CD8-positive, alpha-beta memory T cell (primary cell): ENCODE data around the gene PDZD7. TPM values are rescaled to one million over a fixed set of nuclear protein-coding genes. Genes with fewer than 3 reads are reported as not detected.

ENCODE experiments used
- CTCF ChIA-PET: fragments of 350-600 bp; sonication (Branson Sonifier 250); formaldehyde crosslinking; loops from one replicate; lab custom pipeline; 2021; ENCODE audit warnings: antibody characterized with exemption; lab: Charles Lee
- POLR2A ChIA-PET: fragments of 350-600 bp; sonication (Branson Sonifier 250); formaldehyde crosslinking; loops from one replicate; lab custom pipeline; 2021; ENCODE audit warnings: antibody characterized with exemption; lab: Charles Lee
- DNase-seq, 5 donors: peaks; one replicate each; pipeline versions ENCODE4 v3.0.0 to v3.0.0-alpha.2; 2020 to 2022; ENCODE audit warnings: mixed read lengths in 1 of 5
- H3K27ac ChIP-seq: one replicate; pipeline ENCODE4 v1.7.0; 2013; ENCODE audit warnings: low read depth, mild to moderate bottlenecking, low read length, moderate library complexity
- H3K27me3 ChIP-seq: 2 replicates; pipeline ENCODE4 v1.7.0; 2013; ENCODE audit warnings: low read length, mild to moderate bottlenecking; ENCODE audit not compliant: insufficient read depth, poor library complexity, severe bottlenecking
- H3K36me3 ChIP-seq: 2 replicates; pipeline ENCODE4 v1.7.0; 2013; ENCODE audit warnings: mild to moderate bottlenecking, low read length, moderate library complexity; ENCODE audit not compliant: insufficient read depth
- H3K4me1 ChIP-seq: 2 replicates; pipeline ENCODE4 v1.7.0; 2013; ENCODE audit warnings: mild to moderate bottlenecking, low read length, moderate library complexity; ENCODE audit not compliant: insufficient read depth
- H3K4me3 ChIP-seq: 2 replicates; pipeline ENCODE4 v1.7.0; 2013; ENCODE audit warnings: mild to moderate bottlenecking, low read length
- H3K9me3 ChIP-seq: 2 replicates; pipeline ENCODE4 v1.7.0; 2013; ENCODE audit warnings: mild to moderate bottlenecking, low read length
- H3K27ac Mint-ChIP-seq, 8 donors: one replicate each; pipeline ENCODE4 v1.8.0; 2020 to 2021; ENCODE audit warnings: mixed read lengths in 8 of 8, mild to moderate bottlenecking in 6 of 8, inconsistent platforms in 3 of 8, moderate library complexity in 3 of 8
- H3K27me3 Mint-ChIP-seq, 2 donors: one replicate each; pipeline ENCODE4 v1.8.0; 2020 to 2021; ENCODE audit warnings: mixed read lengths in 2 of 2, mild to moderate bottlenecking in 1 of 2, moderate library complexity in 1 of 2
- H3K36me3 Mint-ChIP-seq, 3 donors: one replicate each; pipeline ENCODE4 v1.8.0; 2020 to 2021; ENCODE audit warnings: mixed read lengths in 3 of 3, inconsistent platforms in 1 of 3, mild to moderate bottlenecking in 1 of 3
- H3K4me1 Mint-ChIP-seq, 3 donors: one replicate each; pipeline ENCODE4 v1.8.0; 2020 to 2021; ENCODE audit warnings: mixed read lengths in 3 of 3, inconsistent platforms in 1 of 3, mild to moderate bottlenecking in 1 of 3
- H3K4me3 Mint-ChIP-seq, 7 donors: one replicate each; pipeline ENCODE4 v1.8.0; 2020 to 2021; ENCODE audit warnings: mixed read lengths in 7 of 7, mild to moderate bottlenecking in 6 of 7, moderate library complexity in 4 of 7, inconsistent platforms in 2 of 7
- H3K9me3 Mint-ChIP-seq, 5 donors: one replicate each; pipeline ENCODE4 v1.8.0; 2020 to 2022; ENCODE audit warnings: mixed read lengths in 5 of 5, mild to moderate bottlenecking in 3 of 5, moderate library complexity in 2 of 5, inconsistent platforms in 1 of 5
- polyA plus RNA-seq: library from polyadenylated mRNA; unstranded; fragments of 300-500 nt; fragmentation: Illumina TruSeq; gene quantifications from one replicate; pipeline ENCODE4 v1.2.3, GENCODE V29; 2021
- total RNA-seq, 2 experiments: library from RNA; stranded (reverse); gene quantifications; one replicate each; pipeline ENCODE4 v1.2.3, GENCODE V29; 2021

The PDZD7 gene
- total and polyA plus RNA-seq, 3 experiments from 2014 or later = 0.23 to 0.33 (median 0.31) TPM

DNA sequence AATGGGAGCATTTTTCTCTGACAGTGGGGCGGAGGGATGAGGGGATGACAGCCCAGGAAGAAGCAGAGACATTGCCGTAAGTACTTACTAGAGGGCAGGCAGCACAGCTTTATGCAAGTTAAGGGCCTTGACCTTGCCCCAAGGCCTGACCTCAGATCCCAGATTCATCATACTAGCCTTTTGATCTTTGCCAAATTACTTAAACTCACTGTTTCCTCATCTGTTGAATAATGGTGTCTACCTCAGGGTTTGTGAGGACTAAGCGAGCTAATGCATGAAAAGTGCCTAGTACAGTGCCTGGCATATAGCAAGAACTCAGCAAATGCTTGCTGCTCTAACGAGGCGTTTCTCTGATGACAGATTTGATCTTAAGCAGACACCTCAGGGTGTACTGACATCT, 65.1 kb downstream of the PDZD7 start:
- H3K4me1 ChIP-seq = peaks cover 5% of the 10 kb centered on the region
- Mint-ChIP-seq H3K4me3 (no peak overlapping the region), H3K4me1 (peaks cover 8 to 20% (median 18%) of the 10 kb centered on the region in 3 donors), H3K27ac (no peak overlapping the region), H3K9me3 (no peaks in the 10 kb centered on the region), H3K36me3 (peaks cover 7 to 37% (median 7%) of the 10 kb centered on the region in 3 donors), H3K27me3 (no peaks in the 10 kb centered on the region)
- H3K36me3 ChIP-seq = peaks cover 9% of the 10 kb centered on the region
- CTCF ChIA-PET = interaction anchor here (1.9 to 3.7 kb wide), 2 partner anchors 32 to 48 kb away, joined by 7 to 18 read pairs; no protein-coding TSS in a partner anchor
- DNase-seq = no peak
- no peaks in the 10 kb centered on the region for H3K9me3 ChIP-seq
- H3K4me3 ChIP-seq = no peak overlapping the region
- H3K27ac ChIP-seq = no peak overlapping the region
- no peaks in the 10 kb centered on the region for H3K27me3 ChIP-seq
- POLR2A ChIA-PET = no interaction called here

DNA sequence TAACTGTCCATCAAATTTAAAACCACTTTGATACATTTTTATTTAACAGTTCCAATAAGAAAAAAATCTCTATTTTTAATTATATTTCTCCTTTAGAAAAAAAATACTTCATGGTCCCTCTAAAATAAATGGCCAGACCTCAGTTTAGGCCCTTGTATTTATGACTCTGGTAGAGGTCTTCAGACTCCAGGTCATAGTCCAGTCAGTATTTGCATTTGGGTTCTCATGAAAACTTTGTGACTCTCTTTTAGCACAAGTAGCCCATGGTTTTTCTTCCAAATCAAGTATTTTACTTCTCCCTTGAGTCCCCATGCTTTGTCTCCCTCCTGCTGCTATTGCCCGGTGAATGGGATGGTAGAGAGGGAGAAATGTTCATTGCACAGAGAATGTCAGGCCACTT, 67.1 kb downstream of the PDZD7 start:
- Histone ChIP-seq H3K9me3 (no peaks in the 10 kb centered on the region), H3K4me1 (peaks cover 2% of the 10 kb centered on the region), H3K36me3 (peaks cover 10% of the 10 kb centered on the region), H3K4me3 (no peak overlapping the region), H3K27ac (no peak overlapping the region), H3K27me3 (no peaks in the 10 kb centered on the region)
- no peaks in the 10 kb centered on the region for H3K27me3 Mint-ChIP-seq
- H3K27ac Mint-ChIP-seq = no peak overlapping the region
- no peak overlapping the region for H3K4me3 Mint-ChIP-seq
- no peak for DNase-seq
- peaks cover 4 to 9% (median 6%) of the 10 kb centered on the region in 3 donors for H3K4me1 Mint-ChIP-seq
- peaks cover 9 to 56% (median 12%) of the 10 kb centered on the region in 3 donors for H3K36me3 Mint-ChIP-seq
- ChIA-PET POLR2A (no interaction called here), CTCF (interaction anchor here (3.7 kb wide), 1 partner anchor 34 kb away, joined by 18 read pairs; no protein-coding TSS in a partner anchor)
- no peaks in the 10 kb centered on the region for H3K9me3 Mint-ChIP-seq

DNA sequence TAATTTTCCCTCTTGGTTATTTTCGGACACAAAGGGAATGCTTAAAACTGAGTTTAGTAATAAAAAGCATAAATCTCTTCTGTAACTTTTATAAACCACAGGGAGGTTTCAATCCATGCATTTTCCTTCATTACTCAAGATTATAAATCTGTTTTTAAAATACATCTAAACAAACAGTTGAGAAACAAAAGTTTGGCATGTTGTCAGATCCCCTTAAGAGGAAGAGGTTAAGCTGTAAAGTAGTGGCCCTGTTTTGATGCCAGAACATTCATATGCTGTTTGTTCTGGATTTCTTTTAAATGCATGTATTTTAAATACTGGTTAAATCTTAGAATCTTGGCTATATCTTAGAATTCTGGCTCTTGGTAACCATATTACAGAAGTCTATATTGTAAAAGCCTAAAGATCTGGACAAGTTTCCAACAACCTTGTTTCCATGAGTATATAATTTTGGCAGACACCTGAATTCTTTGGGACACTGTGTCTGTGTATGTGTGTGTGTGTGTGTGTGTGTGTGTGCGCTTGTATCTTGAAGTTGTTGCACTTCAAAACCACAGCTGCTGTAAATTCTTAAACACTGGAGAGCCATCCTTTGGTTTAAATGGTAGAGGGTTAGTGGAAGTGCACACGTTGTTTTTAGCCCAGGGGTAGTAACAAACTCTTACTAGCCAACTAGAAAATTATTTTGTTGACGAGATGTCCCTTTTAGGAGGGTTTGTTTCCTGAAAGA, 68.4 kb downstream of the PDZD7 start:
- Mint-ChIP-seq H3K36me3 (peaks cover 12 to 64% (median 16%) of the 10 kb centered on the region in 3 donors), H3K4me1 (no peaks in the 10 kb centered on the region), H3K9me3 (no peaks in the 10 kb centered on the region), H3K4me3 (no peak overlapping the region), H3K27ac (no peak overlapping the region), H3K27me3 (no peaks in the 10 kb centered on the region)
- no peaks in the 10 kb centered on the region for H3K4me1 ChIP-seq
- H3K27me3 ChIP-seq = no peaks in the 10 kb centered on the region
- no peak for DNase-seq
- ChIA-PET CTCF (no interaction called here), POLR2A (no interaction called here)
- no peak overlapping the region for H3K27ac ChIP-seq
- H3K9me3 ChIP-seq = no peaks in the 10 kb centered on the region
- peaks cover 16% of the 10 kb centered on the region for H3K36me3 ChIP-seq
- no peak overlapping the region for H3K4me3 ChIP-seq

DNA sequence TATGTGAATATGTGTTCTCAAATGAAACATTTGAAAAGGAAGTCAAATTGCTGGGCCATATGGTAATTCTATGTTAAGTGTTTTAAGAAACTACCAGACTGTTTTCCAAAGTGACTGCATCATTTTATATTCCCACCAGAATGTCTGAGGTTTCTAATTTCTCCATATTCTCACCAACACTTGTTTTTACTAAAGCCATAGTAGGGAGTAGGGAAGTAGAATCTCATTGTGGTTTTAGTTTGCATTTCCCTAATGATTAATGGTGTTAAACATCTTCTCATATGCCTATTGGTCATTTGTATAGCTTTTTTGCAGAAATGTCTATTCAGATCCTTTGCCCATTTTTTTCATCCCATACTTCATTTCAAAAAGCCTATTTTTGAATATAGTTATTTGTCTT, 70.7 kb downstream of the PDZD7 start:
- Histone ChIP-seq H3K4me1 (no peaks in the 10 kb centered on the region), H3K36me3 (peaks cover 16% of the 10 kb centered on the region), H3K27ac (no peak overlapping the region), H3K9me3 (no peaks in the 10 kb centered on the region), H3K4me3 (no peak overlapping the region), H3K27me3 (no peaks in the 10 kb centered on the region)
- ChIA-PET CTCF (no interaction called here), POLR2A (no interaction called here)
- DNase-seq = no peak
- Mint-ChIP-seq H3K9me3 (no peaks in the 10 kb centered on the region), H3K4me3 (no peak overlapping the region), H3K36me3 (peaks cover 12 to 72% (median 18%) of the 10 kb centered on the region in 3 donors), H3K4me1 (no peaks in the 10 kb centered on the region), H3K27me3 (no peaks in the 10 kb centered on the region), H3K27ac (no peak overlapping the region)

Other genes with a start within 250 kb of the PDZD7 start
- 10 to 100 TPM; 35.4 to 36.1 TPM for gene SLF2, start 118.2 kb downstream of the PDZD7 start, total RNA-seq
- 13.9 TPM for gene SLF2, start 118.2 kb downstream of the PDZD7 start, polyA plus RNA-seq
- under 1 TPM; 0.49 to 0.57 TPM for gene SEMA4G, start 61.6 kb downstream of the PDZD7 start, total RNA-seq
- 0.06 TPM for gene SEMA4G, start 61.6 kb downstream of the PDZD7 start, polyA plus RNA-seq
- gene MRPL43, start 43.6 kb downstream of the PDZD7 start, total RNA-seq = 10 to 100 TPM; 62.5 to 62.8 TPM
- 129 TPM for gene MRPL43, start 43.6 kb downstream of the PDZD7 start, polyA plus RNA-seq
- 10 to 100 TPM; 40.6 to 44.3 TPM for gene TWNK, start 43.6 kb downstream of the PDZD7 start, total RNA-seq
- 8.2 TPM for gene TWNK, start 43.6 kb downstream of the PDZD7 start, polyA plus RNA-seq
- 10 to 100 TPM; 10.9 to 11.5 TPM for gene LZTS2, start 31.3 kb downstream of the PDZD7 start, total RNA-seq
- gene LZTS2, start 31.3 kb downstream of the PDZD7 start, polyA plus RNA-seq = 19.7 TPM
- gene SFXN3, start 105 bp upstream of the PDZD7 start, total RNA-seq = 10 to 100 TPM; 25.2 to 26.5 TPM
- gene SFXN3, start 105 bp upstream of the PDZD7 start, polyA plus RNA-seq = 17.6 TPM
- under 1 TPM; 0.18 to 0.20 TPM for gene KAZALD1, start 30.9 kb upstream of the PDZD7 start, total RNA-seq
- gene KAZALD1, start 30.9 kb upstream of the PDZD7 start, polyA plus RNA-seq = not detected
- not detected for gene TLX1, start 100.2 kb upstream of the PDZD7 start, total RNA-seq
- gene TLX1, start 100.2 kb upstream of the PDZD7 start, polyA plus RNA-seq = not detected
- gene LBX1, start 198.3 kb upstream of the PDZD7 start, total RNA-seq = not detected
- gene LBX1, start 198.3 kb upstream of the PDZD7 start, polyA plus RNA-seq = not detected